ENCODE measurements around the gene CRYGD.

DNA sequence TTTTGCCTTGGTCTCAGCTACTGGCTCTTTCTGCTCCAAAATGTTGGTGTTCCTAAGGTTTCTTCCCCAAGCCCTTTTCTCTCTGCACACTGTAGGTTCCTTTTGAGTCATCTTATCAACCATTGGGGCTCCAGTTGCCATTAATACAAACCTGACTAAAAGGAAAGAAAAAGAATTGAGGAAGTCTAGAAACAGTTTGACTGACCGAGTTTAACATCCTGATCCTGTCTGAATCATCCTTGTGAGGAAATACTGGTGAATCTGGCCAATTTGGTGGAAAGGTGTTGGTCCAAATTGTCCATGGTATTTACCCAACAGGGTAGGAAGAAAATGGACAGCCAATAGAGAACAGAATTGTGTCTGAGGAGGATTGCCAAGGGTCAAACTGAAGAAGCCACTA, 38.3 kb downstream of the CRYGD start:
- no peak for TF ChIP-seq JUNB (IDR thresholded peaks at IDR 0.05)
- no peak for TF ChIP-seq CTCF (IDR thresholded peaks at IDR 0.05)
- TF ChIP-seq POLR2A (IDR thresholded peaks at IDR 0.05; ENCODE audit: low read length): no peak
- TF ChIP-seq GATA3 (IDR thresholded peaks at IDR 0.05; ENCODE audit: borderline replicate concordance): no peak
- no peak for TF ChIP-seq ESRRA (IDR thresholded peaks at IDR 0.05; ENCODE audit: borderline replicate concordance, low read length)
- TF ChIP-seq CEBPB (IDR thresholded peaks at IDR 0.05): no peak
- TF ChIP-seq SMC3 (IDR thresholded peaks at IDR 0.05): no peak

Data from A549 (cell line).